ENCODE measurements around the gene FAM162B.
"Not testable (repeated sequence)": the region's sequence is repeated elsewhere in the genome, so short reads cannot be mapped to it uniquely, and the experiment has no call there.

Gene FAM162B

DNA sequence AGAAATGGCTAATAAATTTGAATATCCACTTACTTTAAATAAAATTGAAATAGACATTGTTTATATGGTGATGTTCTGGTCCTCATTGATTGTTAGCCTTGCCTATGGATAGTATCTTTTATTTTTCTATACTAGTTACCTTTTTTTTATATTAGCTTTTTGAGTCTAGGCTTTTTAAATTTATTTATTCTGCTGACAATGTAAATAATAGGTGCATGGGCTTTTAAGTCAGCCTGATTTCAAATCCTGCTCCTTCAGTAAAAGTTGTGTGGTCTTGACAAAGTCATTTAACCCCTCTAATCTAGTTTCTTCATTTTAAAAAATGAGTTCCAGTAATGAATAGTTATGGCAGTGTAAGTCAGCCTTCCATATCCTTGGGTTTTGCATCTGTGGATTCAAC is 38.6 kb downstream of the FAM162B start:
- DNase-seq (ENCODE audit: low spot score) = no peak

DNA sequence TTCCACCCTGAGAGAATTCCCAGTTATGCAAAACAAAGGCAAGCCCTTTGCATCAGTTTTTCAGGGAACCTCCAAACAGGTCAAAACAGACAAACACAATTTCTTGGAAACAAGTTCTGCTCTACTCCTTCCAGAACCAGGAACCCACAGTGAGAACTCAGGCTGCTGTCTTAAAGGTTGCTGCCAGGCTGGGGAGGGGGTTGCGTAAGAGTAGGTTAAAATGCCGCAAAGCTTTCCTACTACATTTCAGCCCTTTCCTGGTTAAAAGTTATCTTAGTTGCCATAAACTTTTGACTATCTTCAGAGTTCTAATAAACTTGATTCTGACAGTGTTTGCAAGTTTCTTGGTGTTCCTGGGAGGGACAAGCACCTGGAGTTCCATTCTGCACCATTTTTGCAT is 50.8 kb downstream of the FAM162B start:
- DNase-seq (ENCODE audit: low spot score) = no peak

DNA sequence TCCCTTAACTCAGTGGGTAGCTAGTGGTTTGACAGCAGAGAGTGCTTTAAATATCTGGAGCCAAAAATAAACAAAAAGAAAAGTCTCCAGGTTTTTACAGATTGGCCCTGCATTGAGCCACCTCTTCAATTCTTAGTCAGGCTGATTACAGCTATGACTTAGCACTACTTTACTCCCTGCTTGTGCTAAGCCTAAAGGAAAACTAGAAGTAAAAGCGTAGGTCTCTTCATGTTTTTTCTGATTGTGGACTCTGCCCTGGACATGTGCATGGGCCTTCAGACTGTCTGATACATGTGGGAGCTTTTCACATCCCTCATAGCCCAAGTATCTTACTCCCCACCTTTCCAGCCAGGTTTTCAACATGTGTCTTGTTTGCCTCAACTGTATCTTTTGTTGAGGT is 51.2 kb downstream of the FAM162B start:
- DNase-seq (ENCODE audit: low spot score) = no peak

- no peak for DNase-seq (ENCODE audit: low spot score)
Measured at GRCh38 chr6:116705917-116706316, 59.6 kb downstream of the FAM162B start.

- DNase-seq (ENCODE audit: low spot score) = not testable (repeated sequence)
Measured at GRCh38 chr6:116703888-116704287, 61.6 kb downstream of the FAM162B start.

Data from hepatic stellate cell (primary cell).